VCaP (cell line): ENCODE data around the gene ITGA3.
A peak's percentile ranks its signal among the peaks of the same experiment; 100 is the strongest.

Experiments
- H3K27ac ChIP-seq: fragments of 450-650 bp; 2 replicates; pipeline ENCODE4 v1.5.1; 2017
- CTCF ChIP-seq: fragments of 450-650 bp; conservative IDR thresholded peaks from 2 replicates; pipeline ENCODE4 v1.5.1; 2017; ENCODE audit warnings: mild to moderate bottlenecking, moderate library complexity

ITGA3 gene

GRCh38 chr17:50129728-50130558 is 74.0 kb downstream of the ITGA3 start, which contains the start of gene SAMD14:
Gene SAMD14 (minus strand): TSS chr17:50130160. CDS start chr17:50124959, 5,201 bp downstream.
- peak within 1 kb of the TSS; percentile 40; the same call in 1 of the 2 replicates for H3K27ac ChIP-seq
- TF ChIP-seq CTCF = no peak

GRCh38 chr17:50130559-50131305 is 74.8 kb downstream of the ITGA3 start:
- TF ChIP-seq CTCF = no peak
- no peak overlapping the region for H3K27ac ChIP-seq

GRCh38 chr17:50132104-50132794 is 76.3 kb downstream of the ITGA3 start:
- no peak for TF ChIP-seq CTCF
- H3K27ac ChIP-seq = no peak overlapping the region

- H3K27ac ChIP-seq = no peak overlapping the region
- no peak for TF ChIP-seq CTCF
Observed at GRCh38 chr17:50133028-50133768, 77.3 kb downstream of the ITGA3 start.

GRCh38 chr17:50133769-50134099 is 77.8 kb downstream of the ITGA3 start:
- no peak for TF ChIP-seq CTCF
- H3K27ac ChIP-seq = no peak overlapping the region

GRCh38 chr17:50134206-50135110 is 78.5 kb downstream of the ITGA3 start:
- H3K27ac ChIP-seq = no peak overlapping the region
- no peak for TF ChIP-seq CTCF
